H1 (cell line): ENCODE data around the gene TRAPPC2L. TPM values are rescaled to one million over a fixed set of nuclear protein-coding genes. Genes with fewer than 3 reads are reported as not detected.

Experiments
- CTCF ChIA-PET: fragments of 300-600 bp; sonication (Branson Sonifier 250); formaldehyde crosslinking; loops from one replicate; lab custom pipeline; 2021; ENCODE audit not compliant: partially characterized antibody; lab: Charles Lee
- POLR2A ChIA-PET: fragments of 300-600 bp; sonication (Branson Sonifier 250); formaldehyde crosslinking; loops from one replicate; lab custom pipeline; 2021; ENCODE audit warnings: inconsistent platforms; ENCODE audit not compliant: partially characterized antibody; lab: Charles Lee
- DNase-seq, 2 experiments: peaks; one replicate each; pipeline versions ENCODE4 v3.0.0 to v3.0.0-alpha.2; 2010 to 2022; ENCODE audit warnings: low spot score in 2 of 2, low read depth in 1 of 2, mixed read lengths in 1 of 2
- FAIRE-seq: peaks from 2 replicates; lab custom pipeline; 2011; peaks lifted over from hg19 to GRCh38; lab: Jason Lieb, UNC
- H2AFZ ChIP-seq: 2 replicates; pipeline ENCODE4 v1.8.1; 2012; ENCODE audit warnings: low read length, inconsistent platforms
- H2AK5ac ChIP-seq: 2 replicates; pipeline ENCODE4 v1.6.1; 2013; ENCODE audit warnings: low read depth, low read length
- H2BK120ac ChIP-seq: replicated peaks from 2 replicates; pipeline ENCODE3; 2013; ENCODE audit warnings: low read depth, low read length, inconsistent platforms
- H2BK12ac ChIP-seq: 2 replicates; pipeline ENCODE4 v1.6.1; 2013; ENCODE audit warnings: low read depth, low read length
- H2BK15ac ChIP-seq: 2 replicates; pipeline ENCODE4 v1.6.1; 2013; ENCODE audit warnings: low read length
- H2BK20ac ChIP-seq: 2 replicates; pipeline ENCODE4 v1.6.1; 2013; ENCODE audit warnings: low read length
- H2BK5ac ChIP-seq: 2 replicates; pipeline ENCODE4 v1.6.1; 2013; ENCODE audit warnings: low read depth, low read length
- H3K14ac ChIP-seq: 2 replicates; pipeline ENCODE4 v1.6.1; 2013; ENCODE audit warnings: inconsistent platforms; ENCODE audit not compliant: insufficient read length
- H3K18ac ChIP-seq: 2 replicates; pipeline ENCODE4 v1.6.1; 2013; ENCODE audit warnings: low read length; ENCODE audit errors: extremely low read depth
- H3K23ac ChIP-seq: 2 replicates; pipeline ENCODE4 v1.6.1; 2013; ENCODE audit warnings: inconsistent platforms; ENCODE audit not compliant: insufficient read length
- H3K23me2 ChIP-seq: 2 replicates; pipeline ENCODE4 v1.6.1; 2013; ENCODE audit warnings: low read depth, low read length
- H3K27ac ChIP-seq: 2 replicates; pipeline ENCODE4 v1.6.1; 2011; ENCODE audit warnings: low read depth, low read length, inconsistent platforms
- H3K27me3 ChIP-seq, 4 experiments: replicated peaks in 1 of 4; 1 replicate in 1 of 4; 2 replicates in 3 of 4; pipeline versions ENCODE4 v1.6.1 to v1.8.1; 2011 to 2013; ENCODE audit warnings: low read length in 3 of 4, mild to moderate bottlenecking in 3 of 4, inconsistent platforms in 2 of 4, mixed read lengths in 2 of 4, moderate library complexity in 1 of 4; ENCODE audit not compliant: control insufficient read depth in 3 of 4, insufficient read depth in 3 of 4; ENCODE audit errors: extremely low read depth in 1 of 4
- H3K36me3 ChIP-seq, 4 experiments: 2 replicates each; pipeline versions ENCODE4 v1.6.1 to v1.8.1; 2011 to 2013; ENCODE audit warnings: mild to moderate bottlenecking in 4 of 4, low read length in 3 of 4, moderate library complexity in 2 of 4, control low read depth in 1 of 4, inconsistent platforms in 1 of 4; ENCODE audit not compliant: insufficient read depth in 4 of 4, control insufficient read depth in 2 of 4
- H3K4ac ChIP-seq: replicated peaks from 2 replicates; pipeline ENCODE3; 2013; ENCODE audit warnings: low read length, low read depth, mixed read lengths, inconsistent platforms; ENCODE audit not compliant: insufficient read length
- H3K4me1 ChIP-seq, 4 experiments: replicated peaks in 1 of 4; 1 replicate in 1 of 4; 2 replicates in 3 of 4; pipeline versions ENCODE4 v1.6.1 to v1.8.1; 2011 to 2013; ENCODE audit warnings: low read length in 3 of 4, inconsistent platforms in 2 of 4, mixed read lengths in 1 of 4; ENCODE audit not compliant: insufficient read depth in 4 of 4, control insufficient read depth in 3 of 4
- H3K4me2 ChIP-seq, 2 experiments: 2 replicates each; pipeline versions ENCODE4 v1.6.1 to v1.8.1; 2011 to 2013; ENCODE audit warnings: low read depth in 2 of 2, low read length in 2 of 2, control low read depth in 1 of 2, inconsistent platforms in 1 of 2, mild to moderate bottlenecking in 1 of 2; ENCODE audit not compliant: insufficient read depth in 1 of 2
- H3K4me3 ChIP-seq, 4 experiments: fragments of 200-600, 300-600 bp in 1 of 4; sonication (generic), shearing (Covaris generic), sonication (Bioruptor Twin) in 1 of 4; 2 replicates each; pipeline versions ENCODE4 v1.5.1 to v1.8.1; 2011 to 2016; ENCODE audit warnings: low read length in 4 of 4, low read depth in 3 of 4, control low read depth in 2 of 4, inconsistent platforms in 2 of 4, mild to moderate bottlenecking in 2 of 4, mixed read lengths in 1 of 4, moderate library complexity in 1 of 4; ENCODE audit not compliant: insufficient read depth in 2 of 4; ENCODE audit errors: extremely low read depth in 1 of 4
- H3K56ac ChIP-seq: replicated peaks from 2 replicates; pipeline ENCODE3; 2013; ENCODE audit warnings: low read depth, mild to moderate bottlenecking, mixed read lengths, low read length, inconsistent platforms; ENCODE audit not compliant: insufficient read length
- H3K79me1 ChIP-seq: 2 replicates; pipeline ENCODE4 v1.6.1; 2013; ENCODE audit warnings: low read depth, low read length, control low read depth
- H3K79me2 ChIP-seq, 2 experiments: 2 replicates each; pipeline versions ENCODE4 v1.6.1 to v1.8.1; 2012 to 2013; ENCODE audit warnings: low read length in 2 of 2, mild to moderate bottlenecking in 2 of 2, inconsistent platforms in 1 of 2; ENCODE audit not compliant: insufficient read depth in 2 of 2, control insufficient read depth in 1 of 2
- H3K9ac ChIP-seq, 4 experiments: replicated peaks in 1 of 4; 1 replicate in 1 of 4; 2 replicates in 3 of 4; pipeline versions ENCODE4 v1.6.1 to v1.8.1; 2011 to 2013; ENCODE audit warnings: low read depth in 3 of 4, low read length in 3 of 4, control low read depth in 2 of 4, mild to moderate bottlenecking in 2 of 4, moderate library complexity in 2 of 4, inconsistent platforms in 1 of 4; ENCODE audit errors: extremely low read depth in 1 of 4
- H3K9me3 ChIP-seq, 2 experiments: 2 replicates each; pipeline versions ENCODE4 v1.6.1 to v1.8.1; 2012 to 2013; ENCODE audit warnings: mild to moderate bottlenecking in 2 of 2, moderate library complexity in 2 of 2, control low read depth in 1 of 2, inconsistent platforms in 1 of 2, low read depth in 1 of 2, low read length in 1 of 2, mixed read lengths in 1 of 2; ENCODE audit not compliant: insufficient read depth in 2 of 2
- H4K20me1 ChIP-seq, 2 experiments: replicated peaks in 1 of 2; 2 replicates each; pipeline versions ENCODE3 to v1.8.1; 2011 to 2013; ENCODE audit warnings: inconsistent platforms in 2 of 2, low read length in 2 of 2, mild to moderate bottlenecking in 1 of 2; ENCODE audit not compliant: insufficient read depth in 2 of 2, control insufficient read depth in 1 of 2
- H4K5ac ChIP-seq: 2 replicates; pipeline ENCODE4 v1.6.1; 2013; ENCODE audit warnings: low read length, low read depth, mixed read lengths, inconsistent platforms; ENCODE audit not compliant: insufficient read length
- H4K8ac ChIP-seq: 2 replicates; pipeline ENCODE4 v1.8.0; 2013; ENCODE audit warnings: mild to moderate bottlenecking, moderate library complexity, low read length, inconsistent platforms; ENCODE audit not compliant: insufficient read depth; ENCODE audit errors: extremely low read depth
- H4K91ac ChIP-seq: replicated peaks from 2 replicates; pipeline ENCODE3; 2013; ENCODE audit warnings: low read length, mixed read lengths, inconsistent platforms; ENCODE audit not compliant: insufficient read length
- BACH1 ChIP-seq: IDR thresholded peaks from 2 replicates; pipeline ENCODE4 v1.6.1; 2012; ENCODE audit warnings: low read length, improper control_type of control experiment
- MAFK ChIP-seq: IDR thresholded peaks from 2 replicates; pipeline ENCODE4 v1.6.1; 2012; ENCODE audit warnings: low read depth, mild to moderate bottlenecking, improper control_type of control experiment, low read length
- POLR2A ChIP-seq, 2 experiments: IDR thresholded peaks; 1 replicate in 1 of 2; 2 replicates in 1 of 2; pipeline ENCODE4 v1.6.1; 2011; ENCODE audit warnings: low read depth in 2 of 2, low read length in 2 of 2, mild to moderate bottlenecking in 2 of 2; ENCODE audit errors: control extremely low read depth in 1 of 2
- SRF ChIP-seq: IDR thresholded peaks from 2 replicates; pipeline ENCODE4 v1.6.1; 2011; ENCODE audit warnings: mild to moderate bottlenecking, low read depth, low read length, moderate library complexity
- TBP ChIP-seq: IDR thresholded peaks from 2 replicates; pipeline ENCODE4 v1.6.1; 2011; ENCODE audit warnings: low read depth, low read length, improper control_type of control experiment
- WGBS, 2 experiments: shearing (Covaris generic) in 1 of 2; methylation state at CpG; one replicate each; pipeline versions ENCODE4 v1.1.6 to v1.1.7; 2013 to 2015; ENCODE audit warnings: low lambda C conversion rate in 2 of 2, mixed read lengths in 2 of 2, inconsistent platforms in 1 of 2, low coverage in 1 of 2, missing lambda C conversion rate in 1 of 2; ENCODE audit not compliant: insufficient replicate concordance in 2 of 2, insufficient coverage in 1 of 2, insufficient read length in 1 of 2; ENCODE audit errors: extremely low coverage in 1 of 2, missing lambda C conversion rate in 1 of 2; 5-methylcytosine and 5-hydroxymethylcytosine counted together
- polyA plus RNA-seq, 7 experiments: library from polyadenylated mRNA; depleted of rRNA in 3 of 7; stranded (reverse) in 5 of 7; unstranded in 2 of 7; fragments of >200 nt in 5 of 7; fragments of 200-250 nt in 2 of 7; gene quantifications; 1 replicate in 5 of 7; 2 replicates in 1 of 7; 4 replicates in 1 of 7; pipeline versions ENCODE4 v1.2.1 to v1.2.3, GENCODE V29; 2011 to 2013; ENCODE audit warnings: missing spikeins in 2 of 7, mixed read lengths in 2 of 7
- total RNA-seq: library from RNA; stranded (reverse); fragmentation: NEBNext Ultra II Directional; extraction: Animal tissue kit (Norgen Biotek cat#: 25700); gene quantifications from 2 replicates; pipeline ENCODE4 v1.2.1, GENCODE V29; 2021
- TF ChIP-seq, protein P1 (sequence below): IDR thresholded peaks from 2 replicates; pipeline ENCODE4 v1.6.1; 2012; ENCODE audit warnings: inconsistent platforms
- TF ChIP-seq, protein P2 (sequence below): IDR thresholded peaks from 2 replicates; pipeline ENCODE4 v1.6.1; 2012; ENCODE audit warnings: low read length, inconsistent platforms

TRAPPC2L gene
- total and polyA plus RNA-seq, 2 of the 8 experiments (the other 6 are each of a cell fraction or from before 2014, with no cell fraction given) = 98.7 to 133 TPM

- no peaks in the 10 kb centered on the region for H3K79me1 ChIP-seq
- H2BK20ac ChIP-seq = no peak overlapping the region
- no peak overlapping the region for H2BK15ac ChIP-seq
- no peak overlapping the region for H3K4me2 ChIP-seq
- no peak overlapping the region for H2BK5ac ChIP-seq
- no peaks in the 10 kb centered on the region for H3K27me3 ChIP-seq
- no peak overlapping the region for H2BK120ac ChIP-seq
- H3K4ac ChIP-seq = no peak overlapping the region
- FAIRE-seq (no peak), DNase-seq (no peak)
- H3K27ac ChIP-seq = no peak overlapping the region
- no peaks in the 10 kb centered on the region for H3K23me2 ChIP-seq
- 98% methylated on average over 13 of the region's 17 CpGs; no CpG with 5 or more reads in 1 of the 2 experiments for WGBS, 2 experiments
- peaks cover 0 to 4% of the 10 kb centered on the region in 2 experiments for H4K20me1 ChIP-seq
- H3K56ac ChIP-seq = no peak overlapping the region
- H4K8ac ChIP-seq = no peak overlapping the region
- CTCF ChIA-PET = interaction anchor here (0.7 to 1.5 kb wide), 6 partner anchors 10 to 224 kb away, joined by 3 to 6 read pairs (median 3); no protein-coding TSS in a partner anchor
- TF ChIP-seq, protein P1, sequence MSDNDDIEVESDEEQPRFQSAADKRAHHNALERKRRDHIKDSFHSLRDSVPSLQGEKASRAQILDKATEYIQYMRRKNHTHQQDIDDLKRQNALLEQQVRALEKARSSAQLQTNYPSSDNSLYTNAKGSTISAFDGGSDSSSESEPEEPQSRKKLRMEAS = no peak
- TF ChIP-seq POLR2A (IDR thresholded peaks at IDR 0.05; ENCODE audit: control extremely low read depth in 1 of 2, low read depth in 2 of 2, low read length in 2 of 2) = no peak
- no peak for TF ChIP-seq SRF
- TF ChIP-seq, protein P2, sequence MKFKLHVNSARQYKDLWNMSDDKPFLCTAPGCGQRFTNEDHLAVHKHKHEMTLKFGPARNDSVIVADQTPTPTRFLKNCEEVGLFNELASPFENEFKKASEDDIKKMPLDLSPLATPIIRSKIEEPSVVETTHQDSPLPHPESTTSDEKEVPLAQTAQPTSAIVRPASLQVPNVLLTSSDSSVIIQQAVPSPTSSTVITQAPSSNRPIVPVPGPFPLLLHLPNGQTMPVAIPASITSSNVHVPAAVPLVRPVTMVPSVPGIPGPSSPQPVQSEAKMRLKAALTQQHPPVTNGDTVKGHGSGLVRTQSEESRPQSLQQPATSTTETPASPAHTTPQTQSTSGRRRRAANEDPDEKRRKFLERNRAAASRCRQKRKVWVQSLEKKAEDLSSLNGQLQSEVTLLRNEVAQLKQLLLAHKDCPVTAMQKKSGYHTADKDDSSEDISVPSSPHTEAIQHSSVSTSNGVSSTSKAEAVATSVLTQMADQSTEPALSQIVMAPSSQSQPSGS = no peak
- TF ChIP-seq BACH1 = no peak
- no peak for TF ChIP-seq MAFK
- TF ChIP-seq TBP = no peak
- H2AFZ ChIP-seq = no peak overlapping the region
- POLR2A ChIA-PET = interaction anchor here (0.8 kb wide), 1 partner anchor 11 kb away, joined by 3 read pairs; no protein-coding TSS in a partner anchor
- no peak overlapping the region for H2AK5ac ChIP-seq
- H2BK12ac ChIP-seq = no peak overlapping the region
- no peak overlapping the region for H4K91ac ChIP-seq
- H3K4me1 ChIP-seq = peaks cover 0 to 8% (median 1%) of the 10 kb centered on the region in 4 experiments; a peak in 3 of 7 replicates
- H3K36me3 ChIP-seq = no peaks in the 10 kb centered on the region
- no peak overlapping the region for H3K18ac ChIP-seq
- no peak overlapping the region for H3K23ac ChIP-seq
- H3K9me3 ChIP-seq = no peaks in the 10 kb centered on the region; a peak in 1 of 4 replicates
- H4K5ac ChIP-seq = no peak overlapping the region
- no peak overlapping the region for H3K9ac ChIP-seq
- no peak overlapping the region for H3K4me3 ChIP-seq
- no peak overlapping the region for H3K14ac ChIP-seq
- H3K79me2 ChIP-seq = no peaks in the 10 kb centered on the region
These were observed 51.4 kb downstream of the TRAPPC2L start for GRCh38 chr16:88908307-88908706.
